Fibroblast of gingiva (primary cell): ENCODE results near the gene KCNA3.
A peak's percentile ranks its signal among the peaks of the same experiment; 100 is the strongest.

Experiments used
- DNase-seq: peaks from one replicate; pipeline ENCODE4 v3.0.0-alpha.2; 2011; ENCODE audit warnings: low read depth

The KCNA3 gene

DNA sequence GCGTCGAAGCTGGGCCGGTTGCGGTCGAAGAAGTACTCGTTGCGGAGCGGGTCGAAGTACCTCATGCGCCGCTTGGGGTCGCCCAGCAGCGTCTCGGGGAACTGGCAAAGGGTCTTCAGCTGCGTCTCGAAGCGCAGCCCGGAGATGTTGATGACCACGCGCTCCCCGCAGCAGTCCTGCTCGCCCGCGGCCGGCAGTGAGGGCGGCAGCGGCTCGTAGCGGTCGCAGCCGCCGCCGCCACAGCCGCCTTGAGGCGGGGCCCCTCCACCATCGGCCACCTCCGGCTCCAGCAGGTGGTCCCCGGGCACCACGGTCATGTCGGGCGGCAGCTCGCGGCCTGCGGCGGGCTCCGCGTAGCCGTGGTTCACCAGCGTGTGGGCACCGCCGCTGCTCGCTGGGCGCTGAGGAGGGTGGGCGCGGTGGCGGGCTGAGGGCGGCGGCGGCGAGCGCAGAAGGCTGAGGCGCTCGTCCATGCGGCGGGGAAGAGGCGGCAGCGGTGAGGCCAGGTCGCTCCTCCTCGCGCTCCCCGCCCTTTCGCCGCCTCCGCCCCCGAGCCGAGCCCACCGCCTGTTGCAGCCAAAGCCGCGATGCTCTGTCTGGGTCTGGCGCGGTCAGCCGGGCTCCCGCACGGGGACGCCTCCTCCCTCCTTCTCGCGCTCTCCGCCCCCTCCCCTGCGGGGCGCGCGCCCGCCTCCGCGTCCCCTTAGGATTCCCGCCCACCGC, at the start of gene KCNA3:
Gene KCNA3, minus strand, starts transcription at position 604 of the 723 bp plus-strand sequence. Its CDS starts 131 bp downstream, at position 473.
- no peak for DNase-seq

DNA sequence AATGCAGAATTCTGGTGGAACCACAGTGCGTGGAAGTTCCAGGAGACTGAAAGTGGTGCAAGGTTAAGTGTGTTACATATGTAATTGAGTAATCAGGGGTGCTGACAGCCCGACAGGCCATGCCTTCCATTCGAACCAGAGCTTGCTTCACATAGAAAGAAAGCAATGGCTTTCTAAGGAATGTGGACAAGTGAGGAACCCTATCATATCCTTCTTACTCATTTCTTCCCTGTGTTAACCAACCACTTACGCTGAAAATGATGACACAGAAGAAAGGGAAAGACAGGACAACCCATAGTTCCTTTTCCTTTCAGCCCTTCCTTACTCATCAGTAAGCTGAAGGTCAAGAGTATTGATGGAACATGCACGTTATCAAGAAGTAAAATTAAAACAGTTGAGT, 48.1 kb upstream of the KCNA3 start:
- no peak for DNase-seq

DNA sequence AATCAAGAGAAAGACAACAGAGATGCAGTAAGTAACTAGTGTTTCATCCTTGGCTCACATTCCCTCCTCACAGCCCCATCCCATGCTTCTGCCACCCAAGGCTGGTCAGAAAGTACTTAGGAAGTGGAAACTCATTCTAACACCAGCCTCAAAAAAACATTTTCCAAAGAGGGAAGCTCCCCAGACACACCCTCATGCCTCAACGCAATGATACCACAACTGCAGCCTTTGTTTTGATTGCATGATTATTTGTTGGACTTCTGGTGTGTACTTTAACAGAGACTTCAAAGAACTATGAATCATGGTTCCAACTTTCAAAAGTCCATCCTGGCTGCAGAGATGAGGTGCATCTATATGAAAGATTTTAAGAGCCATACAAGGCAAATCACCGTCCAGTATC, 45.2 kb upstream of the KCNA3 start:
- no peak for DNase-seq

DNA sequence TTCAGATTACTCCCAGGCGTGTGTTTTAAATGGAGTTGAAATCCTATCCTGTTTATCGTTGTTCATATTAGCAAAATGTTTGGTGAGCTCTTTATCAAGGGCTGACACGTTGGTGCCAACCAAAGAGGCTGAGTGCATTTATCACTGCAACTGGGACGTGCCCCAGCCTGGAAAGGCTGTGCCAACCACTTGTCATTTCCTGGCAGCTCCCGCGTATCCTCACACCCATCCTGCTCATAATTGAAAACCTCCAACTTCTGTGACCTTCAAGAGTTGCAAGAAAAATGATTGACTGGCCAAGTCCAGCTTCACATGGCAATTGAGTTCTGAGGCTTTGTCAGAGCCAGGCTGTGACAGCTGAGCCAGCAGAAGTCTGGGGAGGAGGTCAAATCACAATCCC, 43.7 kb upstream of the KCNA3 start:
- DNase-seq = no peak

DNA sequence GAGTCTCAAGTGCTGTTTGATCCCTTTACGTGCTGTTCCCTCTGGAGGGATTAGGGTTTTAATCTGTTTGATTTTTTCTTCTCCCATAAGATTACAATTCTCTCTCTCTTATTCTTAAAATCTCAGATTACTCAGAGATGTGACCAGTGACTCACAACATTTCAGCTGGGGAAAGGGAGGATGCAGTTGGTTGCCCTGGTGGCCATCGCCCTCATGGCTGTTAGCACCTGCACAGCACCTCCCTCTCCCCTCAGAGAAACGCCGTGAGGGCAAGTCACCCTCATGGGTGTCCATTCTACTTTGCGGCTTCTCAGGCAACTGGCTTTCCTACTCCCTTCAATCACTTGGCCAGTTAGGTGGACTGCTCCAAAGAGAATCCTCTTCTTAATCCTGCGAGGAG, 42.4 kb upstream of the KCNA3 start:
- DNase-seq = no peak

DNA sequence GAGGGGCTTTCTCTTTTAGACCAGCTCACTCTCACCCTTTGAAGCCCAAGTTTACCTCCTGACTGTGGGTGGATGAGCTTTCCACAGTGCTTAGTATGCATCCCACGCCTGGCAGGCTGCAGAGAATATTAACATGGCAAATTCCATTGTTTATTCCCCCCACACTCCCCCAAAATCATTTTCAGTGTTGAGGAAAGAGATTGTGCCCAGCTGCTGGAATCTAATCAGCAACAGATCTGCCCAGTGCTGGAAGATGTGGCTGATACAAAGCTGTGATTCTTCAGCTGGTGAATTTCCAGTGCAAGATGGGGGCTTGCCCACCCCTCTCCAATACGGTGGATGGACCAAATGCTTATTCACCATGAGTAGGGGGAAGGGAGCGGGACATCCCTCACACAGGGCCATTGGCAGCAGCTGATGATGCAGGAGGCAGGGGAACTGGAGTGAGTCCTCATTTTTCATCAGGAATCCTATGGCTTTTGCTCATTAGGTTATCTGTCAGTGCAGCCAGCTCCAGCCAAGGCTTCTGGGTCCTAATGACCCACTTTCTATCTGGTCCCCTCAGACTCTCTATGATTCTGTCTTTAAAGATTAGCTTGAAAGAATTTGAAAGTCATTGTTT, 39.7 kb upstream of the KCNA3 start:
- no peak for DNase-seq

DNA sequence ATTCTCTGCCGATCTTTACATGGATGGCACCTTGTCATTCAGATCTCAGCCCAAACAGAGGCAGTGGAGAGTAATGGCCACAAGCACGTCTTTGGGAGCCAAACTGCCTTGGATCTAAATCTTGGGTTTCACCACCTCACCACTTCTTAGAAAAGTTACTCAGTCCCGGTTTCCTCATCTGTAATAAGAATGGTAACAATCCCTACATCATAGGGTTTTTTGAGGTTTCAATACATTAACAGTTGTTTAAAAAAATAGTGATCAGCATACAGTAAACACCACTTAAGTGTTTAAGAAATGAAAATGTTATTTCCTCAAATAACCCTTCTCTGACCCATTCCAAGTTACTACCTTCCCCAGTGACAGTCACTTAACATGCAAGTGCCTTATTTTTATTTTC, 38.5 kb upstream of the KCNA3 start:
- no peak for DNase-seq

DNA sequence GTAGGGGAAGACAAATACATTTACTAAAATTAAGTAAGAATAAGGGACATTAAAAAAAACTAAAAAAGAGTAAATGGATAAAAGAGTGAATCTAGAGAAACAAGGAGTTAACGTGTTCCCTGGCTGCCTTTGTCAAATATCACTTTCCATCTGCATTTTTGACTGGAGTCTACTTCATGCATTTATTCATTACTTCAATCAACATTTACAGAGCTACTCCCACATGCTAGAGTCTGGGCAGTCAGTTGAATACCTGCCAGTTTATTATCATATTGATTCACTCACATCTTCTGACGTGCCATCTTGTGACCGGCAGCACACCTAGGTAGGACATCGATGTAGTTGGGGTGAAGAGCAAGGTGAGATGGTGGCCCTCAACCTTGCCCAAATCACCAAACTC, 35.6 kb upstream of the KCNA3 start:
- DNase-seq = no peak

DNA sequence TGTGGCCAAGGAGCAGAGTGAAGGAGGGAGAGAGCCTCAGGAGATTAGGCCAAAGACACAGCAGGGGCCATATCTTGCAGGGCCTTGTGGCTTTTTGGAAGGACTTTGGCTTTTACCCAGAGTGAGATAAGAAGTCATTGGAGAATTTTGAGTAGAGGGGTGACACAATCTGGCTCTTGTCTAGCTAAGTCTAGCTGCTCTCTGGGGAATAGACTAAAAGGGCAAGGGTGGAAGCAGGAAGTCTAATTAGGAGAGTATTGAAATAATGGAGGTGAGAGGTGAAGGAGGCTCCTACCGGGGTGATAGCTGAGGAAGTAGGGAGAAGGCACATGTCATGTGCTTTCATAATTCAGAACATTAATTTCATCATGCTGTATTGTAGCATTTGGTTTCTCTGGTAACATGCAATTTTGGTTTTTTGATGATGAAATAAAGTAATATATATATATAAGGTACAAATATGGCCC, 34.3 kb upstream of the KCNA3 start:
- no peak for DNase-seq

DNA sequence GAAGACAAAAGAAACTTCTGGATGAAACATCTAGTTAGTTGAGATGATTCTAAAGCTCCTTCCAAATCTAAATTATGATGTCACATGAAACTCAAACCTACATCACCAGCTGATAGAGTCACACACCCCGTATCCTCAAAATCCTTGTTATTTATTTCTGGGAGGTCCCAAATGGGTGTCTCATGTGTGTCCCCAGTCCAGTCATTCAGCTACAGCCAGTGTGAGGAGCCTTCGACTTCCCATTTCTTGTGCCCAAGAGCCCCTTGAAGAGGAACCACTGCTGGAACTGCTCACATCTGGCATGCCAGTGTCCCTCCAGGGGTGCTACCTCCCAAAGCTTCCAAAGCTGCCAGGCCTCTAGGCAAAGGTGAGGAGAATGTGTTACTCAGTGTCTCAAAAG, 32.5 kb upstream of the KCNA3 start:
- no peak for DNase-seq

DNA sequence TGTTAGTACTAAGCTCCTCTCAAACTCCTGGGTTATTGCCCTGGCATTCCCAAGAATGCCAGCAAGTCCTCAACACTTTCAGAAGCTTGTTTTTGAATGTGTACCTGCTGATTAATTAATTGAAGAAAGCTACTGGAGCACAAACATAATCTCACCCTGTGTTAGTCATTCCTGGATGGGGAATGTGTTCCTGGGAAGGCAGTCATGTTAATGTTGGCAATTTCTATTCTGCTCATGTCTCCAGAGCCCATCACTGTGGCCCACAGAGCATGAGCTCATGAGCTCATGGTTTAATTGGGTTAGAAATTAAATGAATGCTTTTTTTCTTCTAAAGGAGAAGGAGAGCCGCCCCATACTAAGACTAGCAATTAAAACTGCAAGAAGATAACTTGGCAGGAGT, 31.9 kb upstream of the KCNA3 start:
- no peak for DNase-seq

DNA sequence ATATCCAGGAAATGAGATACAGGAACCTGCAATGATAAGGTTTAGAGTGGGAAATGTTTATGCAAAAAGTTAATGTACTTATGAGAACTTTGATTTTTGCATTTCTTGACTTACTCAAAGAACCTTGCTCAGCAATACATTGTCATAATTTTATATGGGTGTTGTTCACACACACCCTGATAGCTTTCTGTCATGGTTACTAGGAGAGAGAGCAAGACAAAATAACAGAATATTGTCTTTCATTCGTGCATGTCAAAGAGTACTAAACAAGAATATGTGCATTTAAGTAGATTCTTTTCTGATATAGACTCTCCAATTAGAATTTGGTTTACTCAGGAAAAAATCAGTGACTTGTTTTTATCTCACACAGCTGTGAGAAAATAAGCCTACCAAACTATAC, 27.5 kb upstream of the KCNA3 start:
- no peak for DNase-seq

DNA sequence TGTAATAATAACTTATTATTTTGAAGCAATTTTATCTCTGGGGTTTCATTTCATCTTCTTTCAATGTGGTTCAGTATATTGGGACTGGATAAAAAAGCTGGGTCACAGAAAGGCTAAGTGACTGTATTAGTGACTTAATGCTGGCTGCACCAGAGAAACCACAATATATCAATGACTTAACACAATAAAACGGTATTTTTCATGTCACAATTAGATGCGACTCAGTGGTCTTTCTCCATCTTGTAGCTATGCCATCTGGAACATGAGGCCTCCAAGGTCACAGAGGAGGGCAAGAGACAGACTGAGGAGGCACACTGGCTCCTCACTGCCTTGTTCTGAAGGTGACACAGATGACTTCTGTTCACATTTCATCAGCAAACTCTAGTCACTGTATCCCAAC, 26.0 kb upstream of the KCNA3 start:
- DNase-seq = no peak

DNA sequence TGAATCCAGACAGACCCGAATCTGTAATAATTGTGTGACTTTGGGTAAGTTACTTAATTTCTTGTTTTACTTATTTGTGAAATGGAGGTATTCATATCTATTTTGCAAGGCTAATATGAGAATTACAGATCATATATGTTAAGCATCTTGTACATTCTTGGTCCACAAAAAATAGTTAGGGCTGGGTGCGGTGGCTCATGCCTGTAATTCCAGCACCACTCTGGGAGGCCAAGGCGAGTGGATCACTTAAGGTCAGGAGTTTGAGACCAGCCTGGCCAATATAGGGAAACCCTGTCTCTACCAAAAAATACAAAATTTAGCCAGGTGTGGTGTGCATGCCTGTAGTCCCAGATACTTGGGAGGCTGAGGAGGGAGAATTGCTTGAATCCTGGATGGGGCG, 22.9 kb upstream of the KCNA3 start:
- no peak for DNase-seq

DNA sequence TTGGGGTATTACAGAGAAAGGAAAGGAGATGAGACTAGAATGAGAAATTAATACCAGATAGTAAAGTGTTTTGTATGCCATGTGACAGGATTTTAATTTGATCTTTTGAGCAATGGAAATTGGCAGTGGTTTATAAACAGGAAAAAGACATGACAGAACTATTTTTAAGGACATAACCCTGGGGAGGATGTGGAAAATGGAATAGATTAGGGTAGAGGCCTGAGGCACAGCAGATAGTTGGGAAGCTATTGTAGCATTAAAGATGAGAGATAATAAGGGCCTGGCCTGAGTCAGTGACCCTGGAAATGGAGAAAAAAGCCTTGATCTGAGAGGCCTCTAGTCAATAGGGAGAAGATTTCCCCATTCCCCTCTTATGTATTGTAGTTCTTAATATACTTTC, 22.1 kb upstream of the KCNA3 start:
- DNase-seq = no peak

DNA sequence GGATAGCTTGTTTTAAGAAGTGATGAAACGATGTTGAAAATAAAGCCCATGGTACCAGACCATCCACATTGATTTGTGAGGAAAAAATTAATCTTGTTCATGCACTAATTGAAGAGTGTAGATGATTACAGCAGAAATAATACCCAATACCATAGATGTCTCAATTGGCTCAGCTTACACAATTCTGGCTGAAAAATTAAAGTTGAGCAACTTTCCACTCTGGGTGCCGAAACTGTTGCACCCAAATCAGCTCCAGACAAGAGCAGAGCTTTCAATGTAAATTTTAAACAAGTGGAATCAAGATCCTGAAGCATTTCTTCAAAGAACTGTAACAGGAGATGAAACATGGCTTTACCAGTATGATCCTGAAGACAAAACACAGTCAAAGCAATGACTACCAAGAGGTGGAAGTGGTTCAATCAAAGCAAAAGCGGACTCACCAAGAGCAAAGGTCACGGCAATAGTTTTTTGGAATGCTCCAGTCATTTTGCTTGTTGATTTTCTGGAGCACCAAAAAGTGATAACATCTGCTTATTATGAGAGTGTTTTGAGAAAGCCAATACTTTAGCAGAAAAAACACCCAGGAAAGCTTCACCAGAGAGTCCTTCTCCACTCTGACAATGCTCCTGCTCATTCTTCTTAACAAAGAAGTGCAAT, 16.1 kb upstream of the KCNA3 start:
- DNase-seq = peak; percentile 17

DNA sequence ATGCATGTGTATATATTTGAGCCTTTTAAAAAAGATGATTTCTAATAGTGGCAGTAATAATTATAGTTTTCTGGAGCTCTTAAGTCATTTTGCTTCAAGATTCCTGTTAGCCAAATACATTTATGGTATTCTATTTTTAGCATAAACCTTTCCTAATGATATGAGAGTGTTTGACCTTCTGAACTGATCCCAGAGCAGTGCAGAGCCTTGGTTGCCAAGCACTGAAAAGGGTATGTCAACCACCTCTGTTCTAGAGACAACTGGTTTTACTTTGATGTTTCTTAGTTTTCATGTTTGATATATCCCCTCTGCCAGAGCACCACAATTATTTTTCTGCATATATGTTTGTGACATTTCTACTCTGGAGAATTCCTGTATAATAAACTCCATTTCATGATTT, 15.1 kb upstream of the KCNA3 start:
- no peak for DNase-seq

DNA sequence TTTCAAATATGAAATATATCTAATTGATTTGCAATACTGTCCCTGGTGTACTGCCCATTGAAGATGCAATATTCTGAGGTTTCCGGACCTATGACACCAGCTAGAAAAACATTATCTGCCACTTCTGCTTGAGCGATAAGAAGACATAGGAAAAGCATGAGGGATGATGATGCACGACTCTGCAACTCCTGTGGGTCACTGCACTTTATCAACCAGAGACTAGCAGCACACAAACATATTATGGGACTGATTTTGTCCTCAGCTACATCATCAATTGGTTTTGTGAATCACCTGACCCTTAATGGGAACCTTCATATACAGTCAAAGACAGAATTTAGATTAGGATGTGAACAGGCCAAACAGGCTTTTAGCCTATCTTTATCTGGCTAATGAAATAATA, 13.8 kb upstream of the KCNA3 start:
- no peak for DNase-seq

DNA sequence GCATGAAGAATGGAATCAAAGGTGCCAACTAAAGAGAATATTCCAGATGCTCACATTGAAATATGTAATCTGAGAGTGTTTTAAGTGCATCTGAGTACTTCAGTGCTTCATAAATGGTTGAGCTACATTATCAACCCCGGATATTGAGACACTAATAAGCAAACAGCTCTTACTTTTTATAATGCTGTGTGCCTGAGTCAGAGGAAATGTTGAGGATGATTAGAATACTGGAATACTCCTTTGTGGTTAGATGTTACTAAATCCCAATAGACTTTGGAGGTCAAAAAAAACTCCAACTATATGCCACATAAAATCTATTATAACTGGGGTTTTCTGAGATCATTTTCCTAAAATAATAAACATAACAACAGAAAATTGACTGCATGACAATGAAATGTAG, 12.5 kb upstream of the KCNA3 start:
- peak; percentile 13 for DNase-seq

DNA sequence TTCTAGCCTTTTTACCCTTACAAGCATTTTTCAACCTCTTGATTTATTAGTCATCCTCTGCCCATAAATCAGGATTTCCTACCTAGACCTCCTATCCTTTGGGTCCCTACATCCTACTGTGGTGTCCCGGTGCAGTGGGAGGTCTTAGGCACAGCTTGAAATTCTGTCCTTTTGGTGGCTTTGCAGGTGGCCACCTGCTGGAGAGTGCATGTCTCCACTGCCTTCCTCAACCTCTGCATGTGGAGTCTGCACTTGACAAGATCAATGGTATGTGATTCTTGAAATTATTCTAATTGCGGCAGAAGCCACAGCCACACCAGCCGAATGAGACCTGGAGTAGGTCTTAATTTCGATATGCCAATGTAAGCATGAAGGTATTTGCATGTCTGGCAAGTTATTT, 11.4 kb upstream of the KCNA3 start:
- no peak for DNase-seq

DNA sequence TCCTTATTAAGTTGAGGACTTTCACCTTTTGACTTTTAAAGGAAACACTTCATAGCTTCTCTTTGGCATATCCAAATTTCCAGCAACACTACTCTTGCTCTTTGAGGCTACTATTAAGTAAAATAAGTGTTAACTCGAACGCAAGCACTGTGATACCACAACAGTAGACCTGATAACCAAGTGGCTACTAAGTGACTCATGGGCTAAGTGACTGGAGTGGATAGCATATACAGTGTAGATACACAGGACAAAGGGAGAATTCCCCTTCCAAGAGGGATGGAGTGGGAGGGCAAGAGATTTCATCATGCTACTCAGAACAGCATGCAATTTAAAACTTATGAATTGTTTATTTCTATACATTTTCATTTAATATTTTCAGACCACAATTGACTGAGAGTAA, 9.8 kb upstream of the KCNA3 start:
- no peak for DNase-seq

DNA sequence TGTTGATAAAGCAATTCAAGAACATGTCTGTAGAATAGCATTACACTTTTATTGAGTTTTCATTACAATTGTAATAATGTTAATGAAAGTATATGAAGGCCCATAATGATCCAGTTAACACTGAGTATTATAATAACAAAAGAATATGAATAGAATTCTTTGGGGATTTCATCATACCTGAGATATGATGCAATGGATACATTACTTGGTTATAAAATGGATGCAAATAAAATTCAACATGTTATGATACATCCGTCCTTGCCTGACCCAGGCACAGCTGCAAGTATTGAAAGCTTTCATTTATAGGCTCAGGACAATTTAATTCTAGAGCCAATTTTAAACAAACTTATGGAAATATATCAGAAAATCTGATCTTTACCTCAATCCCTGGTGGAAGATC, 8.2 kb upstream of the KCNA3 start:
- DNase-seq = no peak

DNA sequence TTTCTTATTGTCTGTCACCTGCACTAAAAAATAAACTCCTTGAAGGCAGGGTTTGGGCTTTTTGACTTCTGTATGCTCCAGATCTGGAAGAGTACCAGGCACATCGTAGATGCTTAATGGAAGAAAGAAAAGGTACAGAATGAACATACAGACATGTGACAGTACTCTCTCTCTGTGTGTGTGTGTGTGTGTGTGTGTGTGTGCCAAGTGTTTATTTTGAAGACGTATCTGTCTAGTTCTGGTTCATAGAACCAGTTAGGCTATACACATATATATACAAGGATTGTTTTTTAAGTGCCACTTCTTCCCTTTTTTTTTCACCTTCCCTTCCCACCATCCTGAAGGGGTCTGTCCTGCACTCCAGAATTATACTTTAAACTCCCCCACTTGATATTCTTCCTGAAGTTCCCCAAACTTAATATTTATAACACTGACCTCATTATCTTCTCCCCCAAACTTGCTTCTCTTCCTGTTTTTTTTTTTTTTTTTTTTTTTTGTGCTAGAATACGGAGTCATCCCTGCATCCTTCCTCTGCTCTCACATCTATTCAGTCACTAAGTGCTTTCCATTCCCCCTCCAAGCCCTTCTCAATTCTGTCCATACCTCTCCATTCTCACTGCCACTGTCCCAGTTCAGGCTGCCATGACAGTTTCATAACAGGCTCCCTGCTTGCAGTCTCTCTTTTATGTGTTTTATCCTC, 5.4 kb upstream of the KCNA3 start:
- DNase-seq = no peak
